H1 (cell line): Measurements from ENCODE around the gene RAD52. TPM values are rescaled to one million over a fixed set of nuclear protein-coding genes. Genes with fewer than 3 reads are reported as not detected.

ENCODE experiments used
- CTCF ChIA-PET: fragments of 300-600 bp; sonication (Branson Sonifier 250); formaldehyde crosslinking; loops from one replicate; lab custom pipeline; 2021; ENCODE audit not compliant: partially characterized antibody; lab: Charles Lee
- POLR2A ChIA-PET: fragments of 300-600 bp; sonication (Branson Sonifier 250); formaldehyde crosslinking; loops from one replicate; lab custom pipeline; 2021; ENCODE audit warnings: inconsistent platforms; ENCODE audit not compliant: partially characterized antibody; lab: Charles Lee
- DNase-seq, 2 experiments: peaks; one replicate each; pipeline versions ENCODE4 v3.0.0 to v3.0.0-alpha.2; 2010 to 2022; ENCODE audit warnings: low spot score in 2 of 2, low read depth in 1 of 2, mixed read lengths in 1 of 2
- FAIRE-seq: peaks from 2 replicates; lab custom pipeline; 2011; peaks lifted over from hg19 to GRCh38; lab: Jason Lieb, UNC
- H2AFZ ChIP-seq: 2 replicates; pipeline ENCODE4 v1.8.1; 2012; ENCODE audit warnings: low read length, inconsistent platforms
- H2AK5ac ChIP-seq: 2 replicates; pipeline ENCODE4 v1.6.1; 2013; ENCODE audit warnings: low read depth, low read length
- H2BK120ac ChIP-seq: replicated peaks from 2 replicates; pipeline ENCODE3; 2013; ENCODE audit warnings: low read depth, low read length, inconsistent platforms
- H2BK12ac ChIP-seq: 2 replicates; pipeline ENCODE4 v1.6.1; 2013; ENCODE audit warnings: low read depth, low read length
- H2BK15ac ChIP-seq: 2 replicates; pipeline ENCODE4 v1.6.1; 2013; ENCODE audit warnings: low read length
- H2BK20ac ChIP-seq: 2 replicates; pipeline ENCODE4 v1.6.1; 2013; ENCODE audit warnings: low read length
- H2BK5ac ChIP-seq: 2 replicates; pipeline ENCODE4 v1.6.1; 2013; ENCODE audit warnings: low read depth, low read length
- H3K14ac ChIP-seq: 2 replicates; pipeline ENCODE4 v1.6.1; 2013; ENCODE audit warnings: inconsistent platforms; ENCODE audit not compliant: insufficient read length
- H3K18ac ChIP-seq: 2 replicates; pipeline ENCODE4 v1.6.1; 2013; ENCODE audit warnings: low read length; ENCODE audit errors: extremely low read depth
- H3K23ac ChIP-seq: 2 replicates; pipeline ENCODE4 v1.6.1; 2013; ENCODE audit warnings: inconsistent platforms; ENCODE audit not compliant: insufficient read length
- H3K23me2 ChIP-seq: 2 replicates; pipeline ENCODE4 v1.6.1; 2013; ENCODE audit warnings: low read depth, low read length
- H3K27ac ChIP-seq: 2 replicates; pipeline ENCODE4 v1.6.1; 2011; ENCODE audit warnings: low read depth, low read length, inconsistent platforms
- H3K27me3 ChIP-seq, 4 experiments: replicated peaks in 1 of 4; 1 replicate in 1 of 4; 2 replicates in 3 of 4; pipeline versions ENCODE4 v1.6.1 to v1.8.1; 2011 to 2013; ENCODE audit warnings: low read length in 3 of 4, mild to moderate bottlenecking in 3 of 4, inconsistent platforms in 2 of 4, mixed read lengths in 2 of 4, moderate library complexity in 1 of 4; ENCODE audit not compliant: control insufficient read depth in 3 of 4, insufficient read depth in 3 of 4; ENCODE audit errors: extremely low read depth in 1 of 4
- H3K36me3 ChIP-seq, 4 experiments: 2 replicates each; pipeline versions ENCODE4 v1.6.1 to v1.8.1; 2011 to 2013; ENCODE audit warnings: mild to moderate bottlenecking in 4 of 4, low read length in 3 of 4, moderate library complexity in 2 of 4, control low read depth in 1 of 4, inconsistent platforms in 1 of 4; ENCODE audit not compliant: insufficient read depth in 4 of 4, control insufficient read depth in 2 of 4
- H3K4ac ChIP-seq: replicated peaks from 2 replicates; pipeline ENCODE3; 2013; ENCODE audit warnings: low read length, low read depth, mixed read lengths, inconsistent platforms; ENCODE audit not compliant: insufficient read length
- H3K4me1 ChIP-seq, 4 experiments: replicated peaks in 1 of 4; 1 replicate in 1 of 4; 2 replicates in 3 of 4; pipeline versions ENCODE4 v1.6.1 to v1.8.1; 2011 to 2013; ENCODE audit warnings: low read length in 3 of 4, inconsistent platforms in 2 of 4, mixed read lengths in 1 of 4; ENCODE audit not compliant: insufficient read depth in 4 of 4, control insufficient read depth in 3 of 4
- H3K4me2 ChIP-seq, 2 experiments: 2 replicates each; pipeline versions ENCODE4 v1.6.1 to v1.8.1; 2011 to 2013; ENCODE audit warnings: low read depth in 2 of 2, low read length in 2 of 2, control low read depth in 1 of 2, inconsistent platforms in 1 of 2, mild to moderate bottlenecking in 1 of 2; ENCODE audit not compliant: insufficient read depth in 1 of 2
- H3K4me3 ChIP-seq, 4 experiments: fragments of 200-600, 300-600 bp in 1 of 4; sonication (generic), shearing (Covaris generic), sonication (Bioruptor Twin) in 1 of 4; 2 replicates each; pipeline versions ENCODE4 v1.5.1 to v1.8.1; 2011 to 2016; ENCODE audit warnings: low read length in 4 of 4, low read depth in 3 of 4, control low read depth in 2 of 4, inconsistent platforms in 2 of 4, mild to moderate bottlenecking in 2 of 4, mixed read lengths in 1 of 4, moderate library complexity in 1 of 4; ENCODE audit not compliant: insufficient read depth in 2 of 4; ENCODE audit errors: extremely low read depth in 1 of 4
- H3K56ac ChIP-seq: replicated peaks from 2 replicates; pipeline ENCODE3; 2013; ENCODE audit warnings: low read depth, mild to moderate bottlenecking, mixed read lengths, low read length, inconsistent platforms; ENCODE audit not compliant: insufficient read length
- H3K79me1 ChIP-seq: 2 replicates; pipeline ENCODE4 v1.6.1; 2013; ENCODE audit warnings: low read depth, low read length, control low read depth
- H3K79me2 ChIP-seq, 2 experiments: 2 replicates each; pipeline versions ENCODE4 v1.6.1 to v1.8.1; 2012 to 2013; ENCODE audit warnings: low read length in 2 of 2, mild to moderate bottlenecking in 2 of 2, inconsistent platforms in 1 of 2; ENCODE audit not compliant: insufficient read depth in 2 of 2, control insufficient read depth in 1 of 2
- H3K9ac ChIP-seq, 4 experiments: replicated peaks in 1 of 4; 1 replicate in 1 of 4; 2 replicates in 3 of 4; pipeline versions ENCODE4 v1.6.1 to v1.8.1; 2011 to 2013; ENCODE audit warnings: low read depth in 3 of 4, low read length in 3 of 4, control low read depth in 2 of 4, mild to moderate bottlenecking in 2 of 4, moderate library complexity in 2 of 4, inconsistent platforms in 1 of 4; ENCODE audit errors: extremely low read depth in 1 of 4
- H3K9me3 ChIP-seq, 2 experiments: 2 replicates each; pipeline versions ENCODE4 v1.6.1 to v1.8.1; 2012 to 2013; ENCODE audit warnings: mild to moderate bottlenecking in 2 of 2, moderate library complexity in 2 of 2, control low read depth in 1 of 2, inconsistent platforms in 1 of 2, low read depth in 1 of 2, low read length in 1 of 2, mixed read lengths in 1 of 2; ENCODE audit not compliant: insufficient read depth in 2 of 2
- H4K20me1 ChIP-seq, 2 experiments: replicated peaks in 1 of 2; 2 replicates each; pipeline versions ENCODE3 to v1.8.1; 2011 to 2013; ENCODE audit warnings: inconsistent platforms in 2 of 2, low read length in 2 of 2, mild to moderate bottlenecking in 1 of 2; ENCODE audit not compliant: insufficient read depth in 2 of 2, control insufficient read depth in 1 of 2
- H4K5ac ChIP-seq: 2 replicates; pipeline ENCODE4 v1.6.1; 2013; ENCODE audit warnings: low read length, low read depth, mixed read lengths, inconsistent platforms; ENCODE audit not compliant: insufficient read length
- H4K8ac ChIP-seq: 2 replicates; pipeline ENCODE4 v1.8.0; 2013; ENCODE audit warnings: mild to moderate bottlenecking, moderate library complexity, low read length, inconsistent platforms; ENCODE audit not compliant: insufficient read depth; ENCODE audit errors: extremely low read depth
- H4K91ac ChIP-seq: replicated peaks from 2 replicates; pipeline ENCODE3; 2013; ENCODE audit warnings: low read length, mixed read lengths, inconsistent platforms; ENCODE audit not compliant: insufficient read length
- CEBPB ChIP-seq: IDR thresholded peaks from 2 replicates; pipeline ENCODE4 v1.6.1; 2012; ENCODE audit warnings: low read depth, low read length
- CREB1 ChIP-seq: IDR thresholded peaks from 2 replicates; pipeline ENCODE4 v1.6.1; 2012; ENCODE audit warnings: inconsistent platforms
- CTCF ChIP-seq, 3 experiments: IDR thresholded peaks; 1 replicate in 2 of 3; 2 replicates in 1 of 3; pipeline versions ENCODE4 v1.5.1 to v1.6.1; 2011; ENCODE audit warnings: low read length in 3 of 3, mild to moderate bottlenecking in 3 of 3, inconsistent platforms in 2 of 3, low read depth in 1 of 3, moderate library complexity in 1 of 3; ENCODE audit not compliant: insufficient read depth in 1 of 3; ENCODE audit errors: control extremely low read depth in 1 of 3
- FOSL1 ChIP-seq: IDR thresholded peaks from 2 replicates; pipeline ENCODE4 v1.6.1; 2011; ENCODE audit warnings: mild to moderate bottlenecking, low read depth, low read length, moderate library complexity; ENCODE audit not compliant: insufficient read depth
- RAD21 ChIP-seq, 2 experiments: IDR thresholded peaks in 1 of 2; conservative IDR thresholded peaks in 1 of 2; 2 replicates each; pipeline ENCODE4 v1.6.1; 2011; ENCODE audit warnings: low read depth in 2 of 2, low read length in 2 of 2, improper control_type of control experiment in 1 of 2, inconsistent platforms in 1 of 2, mild to moderate bottlenecking in 1 of 2, moderate library complexity in 1 of 2
- SP1 ChIP-seq: IDR thresholded peaks from 2 replicates; pipeline ENCODE4 v1.6.1; 2011; ENCODE audit warnings: low read depth, low read length
- TCF12 ChIP-seq: IDR thresholded peaks from 2 replicates; pipeline ENCODE4 v1.6.1; 2011; ENCODE audit warnings: low read depth, mild to moderate bottlenecking, low read length
- TEAD4 ChIP-seq: IDR thresholded peaks from 2 replicates; pipeline ENCODE4 v1.6.1; 2012; ENCODE audit warnings: low read depth, low read length, inconsistent platforms, mixed read lengths
- YY1 ChIP-seq: IDR thresholded peaks from 2 replicates; pipeline ENCODE4 v1.6.1; 2011; ENCODE audit warnings: low read depth, mild to moderate bottlenecking, low read length
- WGBS, 2 experiments: shearing (Covaris generic) in 1 of 2; methylation state at CpG; one replicate each; pipeline versions ENCODE4 v1.1.6 to v1.1.7; 2013 to 2015; ENCODE audit warnings: low lambda C conversion rate in 2 of 2, mixed read lengths in 2 of 2, inconsistent platforms in 1 of 2, low coverage in 1 of 2, missing lambda C conversion rate in 1 of 2; ENCODE audit not compliant: insufficient replicate concordance in 2 of 2, insufficient coverage in 1 of 2, insufficient read length in 1 of 2; ENCODE audit errors: extremely low coverage in 1 of 2, missing lambda C conversion rate in 1 of 2; 5-methylcytosine and 5-hydroxymethylcytosine counted together
- polyA plus RNA-seq, 7 experiments: library from polyadenylated mRNA; depleted of rRNA in 3 of 7; stranded (reverse) in 5 of 7; unstranded in 2 of 7; fragments of >200 nt in 5 of 7; fragments of 200-250 nt in 2 of 7; gene quantifications; 1 replicate in 5 of 7; 2 replicates in 1 of 7; 4 replicates in 1 of 7; pipeline versions ENCODE4 v1.2.1 to v1.2.3, GENCODE V29; 2011 to 2013; ENCODE audit warnings: missing spikeins in 2 of 7, mixed read lengths in 2 of 7
- total RNA-seq: library from RNA; stranded (reverse); fragmentation: NEBNext Ultra II Directional; extraction: Animal tissue kit (Norgen Biotek cat#: 25700); gene quantifications from 2 replicates; pipeline ENCODE4 v1.2.1, GENCODE V29; 2021

The RAD52 gene
- total and polyA plus RNA-seq, 2 of the 8 experiments (the other 6 are each of a cell fraction or from before 2014, with no cell fraction given) = 12.5 to 14.3 TPM

GRCh38 chr12:868722-869121 lies 80.8 kb downstream of the RAD52 start:
- Histone ChIP-seq H3K4me3 (no peak overlapping the region), H4K5ac (no peak overlapping the region), H3K79me2 (no peaks in the 10 kb centered on the region), H2AK5ac (no peak overlapping the region), H4K20me1 (no peaks in the 10 kb centered on the region), H2BK20ac (no peak overlapping the region), H3K27ac (no peak overlapping the region), H2BK5ac (no peak overlapping the region), H2BK15ac (no peak overlapping the region), H3K18ac (no peak overlapping the region), H2AFZ (no peak overlapping the region), H3K4me1 (no peaks in the 10 kb centered on the region), H3K4me2 (no peak overlapping the region), H3K56ac (no peak overlapping the region), H3K4ac (no peak overlapping the region), H3K9me3 (no peaks in the 10 kb centered on the region), H2BK12ac (no peak overlapping the region), H3K36me3 (peaks cover 0 to 25% (median 17%) of the 10 kb centered on the region in 4 experiments; a peak in 5 of 8 replicates), H4K91ac (no peak overlapping the region), H3K27me3 (no peaks in the 10 kb centered on the region), H3K14ac (no peak overlapping the region), H3K23ac (no peak overlapping the region), H4K8ac (no peak overlapping the region; the same call in 1 of the 2 replicates), H2BK120ac (no peak overlapping the region), H3K79me1 (no peaks in the 10 kb centered on the region), H3K23me2 (no peaks in the 10 kb centered on the region), H3K9ac (no peak overlapping the region)
- POLR2A ChIA-PET = no interaction called here
- TF ChIP-seq SP1 = no peak
- TF ChIP-seq YY1 = no peak
- TF ChIP-seq CEBPB = no peak
- peak; percentile 20 to 38; a peak in 2 of 4 replicates for TF ChIP-seq RAD21 (IDR thresholded peaks at IDR 0.05 in 1 of 2, conservative IDR thresholded peaks at IDR 0.05 in 1 of 2; ENCODE audit: low read depth in 2 of 2, low read length in 2 of 2)
- TF ChIP-seq TEAD4 = no peak
- TF ChIP-seq CREB1 = no peak
- TF ChIP-seq FOSL1 = no peak
- no peak for TF ChIP-seq TCF12
- TF ChIP-seq CTCF (IDR thresholded peaks at IDR 0.05; ENCODE audit: control extremely low read depth in 1 of 3, insufficient read depth in 1 of 3, low read depth in 1 of 3, low read length in 3 of 3) = peak in 2 of 3 experiments; percentile 48; a peak in 3 of 4 replicates
- DNase-seq = no peak
- CTCF ChIA-PET = interaction anchor here (0.6 to 1.5 kb wide), 6 partner anchors 9 to 224 kb away, joined by 3 to 5 read pairs (median 3); no protein-coding TSS in a partner anchor
- 81% methylated on average over 3 of the region's 3 CpGs; no CpG with 5 or more reads in 1 of the 2 experiments for WGBS, 2 experiments
- FAIRE-seq = peak; percentile 72
